Suprapubic skin (tissue), 4 donors: ENCODE data around the gene CLDN16. TPM values are rescaled to one million over a fixed set of nuclear protein-coding genes. Genes with fewer than 3 reads are reported as not detected.

Source experiments
- DNase-seq, 2 donors: peaks; one replicate each; pipeline ENCODE4 v3.0.0-alpha.2; 2019; ENCODE audit warnings: low spot score in 2 of 2
- H3K27ac ChIP-seq: fragments of 200-600 bp; sonication (generic); one replicate; pipeline ENCODE4 v1.5.1; 2019
- H3K27me3 ChIP-seq: fragments of 200-600 bp; sonication (generic); one replicate; pipeline ENCODE4 v1.5.1; 2019
- H3K36me3 ChIP-seq: fragments of 200-600 bp; sonication (generic); one replicate; pipeline ENCODE4 v1.5.1; 2019
- H3K4me1 ChIP-seq: fragments of 200-600 bp; sonication (generic); one replicate; pipeline ENCODE4 v1.5.1; 2019
- H3K4me3 ChIP-seq: fragments of 200-600 bp; sonication (generic); one replicate; pipeline ENCODE4 v1.5.1; 2019; ENCODE audit warnings: mild to moderate bottlenecking
- H3K9me3 ChIP-seq: fragments of 200-600 bp; sonication (generic); one replicate; pipeline ENCODE4 v1.5.1; 2019
- EP300 ChIP-seq: sonication (generic); formaldehyde crosslinking; IDR thresholded peaks from one replicate; pipeline ENCODE4 v1.6.1; 2017; ENCODE audit warnings: antibody characterized with exemption
- POLR2A ChIP-seq, 2 donors: fragments of 450-650 bp; IDR thresholded peaks; one replicate each; pipeline ENCODE4 v1.6.1; 2017; ENCODE audit warnings: antibody characterized with exemption in 2 of 2, mild to moderate bottlenecking in 2 of 2, moderate library complexity in 2 of 2
- POLR2AphosphoS5 ChIP-seq, 3 donors: sonication (generic); formaldehyde crosslinking; IDR thresholded peaks; one replicate each; pipeline ENCODE4 v1.6.1; 2017; ENCODE audit warnings: antibody characterized with exemption in 3 of 3
- WGBS: methylation state at CpG from one replicate; pipeline ENCODE4 v1.1.5; 2018; 5-methylcytosine and 5-hydroxymethylcytosine counted together
- total RNA-seq, 4 donors: library from RNA; depleted of rRNA; stranded (reverse); fragments of >200 nt; gene quantifications; one replicate each; pipeline ENCODE4 v1.1.0, GENCODE V29; 2016
- TF ChIP-seq, protein P1 (sequence below), 2 donors: fragments of 200-600 bp in 1 of 2; fragments of 450-650 bp in 1 of 2; sonication (generic) in 1 of 2; IDR thresholded peaks; one replicate each; pipeline ENCODE4 v1.5.1; 2016 to 2019; ENCODE audit warnings: antibody characterized with exemption in 2 of 2, mild to moderate bottlenecking in 1 of 2, moderate library complexity in 1 of 2

CLDN16 gene
- total RNA-seq, 4 donors from 2014 or later = 1.7 to 12.8 (median 2.1) TPM

DNA sequence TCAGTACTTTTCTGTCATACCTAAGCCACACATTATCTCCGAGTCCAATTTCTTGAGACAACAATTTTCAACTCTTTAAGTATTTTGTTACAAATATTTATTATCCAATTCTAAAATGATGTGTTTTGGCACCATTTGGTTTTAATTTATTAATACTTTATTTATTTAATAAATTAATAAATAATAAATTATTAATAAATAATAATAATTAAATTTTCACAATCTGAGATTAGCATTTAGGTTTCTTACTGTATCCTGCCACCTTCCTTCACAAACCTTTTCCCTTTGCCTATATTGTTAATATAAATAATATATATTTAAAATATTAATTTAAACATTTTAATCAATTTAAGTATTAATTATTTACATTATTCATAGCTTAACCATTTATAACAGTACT, 37.9 kb downstream of the CLDN16 start:
- Histone ChIP-seq H3K27ac (no peak overlapping the region), H3K4me3 (no peak overlapping the region), H3K27me3 (no peaks in the 10 kb centered on the region), H3K36me3 (no peaks in the 10 kb centered on the region), H3K4me1 (no peaks in the 10 kb centered on the region), H3K9me3 (no peaks in the 10 kb centered on the region)
- no peak for DNase-seq
- 99% methylated on average over 1 of the region's 1 CpG for WGBS
- TF ChIP-seq EP300 = no peak

DNA sequence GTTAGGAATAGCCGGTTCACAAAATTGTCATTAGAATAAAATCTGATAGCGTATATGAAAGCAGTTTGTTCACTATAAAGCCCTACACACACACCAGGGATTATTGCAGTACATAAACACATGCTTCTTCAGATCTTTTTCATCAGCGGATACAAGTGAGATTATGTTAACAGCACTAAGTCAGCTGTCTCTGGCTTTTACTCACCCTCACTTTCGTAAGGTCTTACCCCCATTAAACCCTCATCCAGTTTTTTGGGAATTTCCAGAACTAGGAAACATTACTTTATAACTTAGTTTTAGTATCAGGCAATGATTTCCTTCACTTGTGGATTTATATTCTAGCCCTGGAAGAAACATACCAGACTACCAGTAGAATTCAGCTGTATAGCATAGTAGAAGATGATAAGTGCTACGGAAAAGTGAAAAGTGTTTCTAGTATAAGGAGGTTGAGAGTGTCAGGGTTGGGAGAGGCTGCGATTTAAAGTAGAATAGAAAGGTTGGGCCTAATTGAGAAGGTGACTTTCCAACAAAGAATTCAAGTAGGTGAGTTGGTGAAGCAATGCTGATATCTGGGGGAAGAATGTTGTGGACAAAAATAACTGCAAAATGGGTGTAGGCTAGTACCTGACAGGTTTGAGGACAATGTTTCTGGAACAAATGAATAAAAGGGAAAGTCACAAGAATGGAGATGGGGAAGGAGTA, 39.0 kb downstream of the CLDN16 start:
- H3K4me3 ChIP-seq = no peak overlapping the region
- WGBS = 71% methylated on average over 6 of the region's 6 CpGs
- no peak for DNase-seq
- TF ChIP-seq, protein P1, sequence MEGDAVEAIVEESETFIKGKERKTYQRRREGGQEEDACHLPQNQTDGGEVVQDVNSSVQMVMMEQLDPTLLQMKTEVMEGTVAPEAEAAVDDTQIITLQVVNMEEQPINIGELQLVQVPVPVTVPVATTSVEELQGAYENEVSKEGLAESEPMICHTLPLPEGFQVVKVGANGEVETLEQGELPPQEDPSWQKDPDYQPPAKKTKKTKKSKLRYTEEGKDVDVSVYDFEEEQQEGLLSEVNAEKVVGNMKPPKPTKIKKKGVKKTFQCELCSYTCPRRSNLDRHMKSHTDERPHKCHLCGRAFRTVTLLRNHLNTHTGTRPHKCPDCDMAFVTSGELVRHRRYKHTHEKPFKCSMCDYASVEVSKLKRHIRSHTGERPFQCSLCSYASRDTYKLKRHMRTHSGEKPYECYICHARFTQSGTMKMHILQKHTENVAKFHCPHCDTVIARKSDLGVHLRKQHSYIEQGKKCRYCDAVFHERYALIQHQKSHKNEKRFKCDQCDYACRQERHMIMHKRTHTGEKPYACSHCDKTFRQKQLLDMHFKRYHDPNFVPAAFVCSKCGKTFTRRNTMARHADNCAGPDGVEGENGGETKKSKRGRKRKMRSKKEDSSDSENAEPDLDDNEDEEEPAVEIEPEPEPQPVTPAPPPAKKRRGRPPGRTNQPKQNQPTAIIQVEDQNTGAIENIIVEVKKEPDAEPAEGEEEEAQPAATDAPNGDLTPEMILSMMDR (IDR thresholded peaks at IDR 0.05) = no peak
- TF ChIP-seq EP300 (no peak), POLR2A (IDR thresholded peaks at IDR 0.05) (no peak), POLR2AphosphoS5 (IDR thresholded peaks at IDR 0.05) (no peak)
- no peaks in the 10 kb centered on the region for H3K27me3 ChIP-seq
- no peaks in the 10 kb centered on the region for H3K4me1 ChIP-seq
- H3K27ac ChIP-seq = no peak overlapping the region
- no peaks in the 10 kb centered on the region for H3K9me3 ChIP-seq
- no peaks in the 10 kb centered on the region for H3K36me3 ChIP-seq

DNA sequence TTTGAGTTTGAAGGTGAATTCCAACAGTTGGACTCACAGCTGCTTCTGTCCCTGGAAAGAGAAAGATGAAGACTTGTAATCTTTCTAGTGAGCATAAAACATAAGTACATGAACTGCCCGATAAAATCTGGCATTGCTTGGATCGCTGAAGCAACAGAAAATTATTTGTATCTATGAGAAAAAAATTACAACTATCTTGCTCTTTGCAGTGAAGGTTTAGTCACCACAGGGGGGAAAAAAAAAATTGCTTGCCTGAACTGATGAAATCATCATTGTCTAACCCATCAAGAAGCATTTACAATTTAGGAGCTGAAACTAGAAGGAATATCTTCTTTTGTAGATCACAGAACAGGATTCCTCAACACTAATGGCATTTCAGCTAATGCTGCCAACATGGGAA, 41.7 kb downstream of the CLDN16 start:
- Histone ChIP-seq H3K9me3 (no peaks in the 10 kb centered on the region), H3K4me1 (no peaks in the 10 kb centered on the region), H3K27me3 (no peaks in the 10 kb centered on the region), H3K27ac (no peak overlapping the region), H3K4me3 (no peak overlapping the region), H3K36me3 (no peaks in the 10 kb centered on the region)
- TF ChIP-seq POLR2AphosphoS5 (IDR thresholded peaks at IDR 0.05) (no peak), POLR2A (IDR thresholded peaks at IDR 0.05) (no peak)
- 81% methylated on average over 2 of the region's 2 CpGs for WGBS
- DNase-seq = no peak

DNA sequence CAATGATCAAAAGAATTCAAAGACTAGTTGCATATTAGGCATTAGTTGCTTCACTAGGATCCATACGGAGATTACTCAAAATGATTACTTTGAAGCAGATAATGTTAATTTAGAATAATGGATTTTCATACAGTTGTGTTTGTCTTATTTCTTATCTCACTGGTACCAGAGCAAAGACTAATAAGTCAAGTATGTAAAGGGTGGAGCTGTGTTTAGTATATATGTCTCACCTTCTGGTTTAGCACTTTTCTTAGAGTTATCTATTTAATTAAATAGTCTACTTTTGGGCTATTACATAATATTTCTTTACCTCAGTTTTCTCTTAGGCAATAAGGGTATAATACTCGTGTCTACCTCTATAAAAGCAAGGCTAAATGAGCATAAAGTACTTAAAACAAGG, 42.9 kb downstream of the CLDN16 start:
- 88% methylated on average over 2 of the region's 2 CpGs for WGBS
- no peak for DNase-seq

DNA sequence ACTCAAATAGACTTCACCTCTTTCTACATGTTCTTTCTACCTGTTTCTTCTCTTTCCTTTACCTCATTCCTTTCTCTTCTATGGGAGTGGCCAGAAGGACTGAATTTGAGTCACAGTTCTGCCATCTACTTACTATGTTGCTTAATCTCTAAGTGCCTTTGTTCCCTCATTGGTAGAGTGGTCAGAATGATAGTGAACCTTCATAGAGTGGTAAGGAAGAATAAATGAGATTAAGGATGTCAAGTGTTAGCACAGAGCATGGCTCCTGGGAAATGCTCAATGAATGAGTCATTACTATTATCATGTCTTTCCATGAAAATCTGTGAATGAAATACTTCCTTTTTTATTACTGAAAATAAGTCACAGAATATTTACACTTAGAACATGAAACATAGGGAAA, 44.3 kb downstream of the CLDN16 start:
- Histone ChIP-seq H3K4me1 (peaks cover 2% of the 10 kb centered on the region), H3K9me3 (no peaks in the 10 kb centered on the region), H3K27me3 (no peaks in the 10 kb centered on the region), H3K36me3 (no peaks in the 10 kb centered on the region), H3K4me3 (no peak overlapping the region), H3K27ac (no peak overlapping the region)
- no peak for DNase-seq
- TF ChIP-seq EP300 (no peak), POLR2A (IDR thresholded peaks at IDR 0.05) (no peak), POLR2AphosphoS5 (IDR thresholded peaks at IDR 0.05) (no peak)
- TF ChIP-seq, protein P1 (IDR thresholded peaks at IDR 0.05) = no peak

More for the DNA sequence above, 42.9 kb downstream of the CLDN16 start:
- Histone ChIP-seq H3K27me3 (no peaks in the 10 kb centered on the region), H3K27ac (no peak overlapping the region), H3K4me3 (no peak overlapping the region), H3K4me1 (peaks cover 2% of the 10 kb centered on the region), H3K36me3 (no peaks in the 10 kb centered on the region), H3K9me3 (no peaks in the 10 kb centered on the region)
- TF ChIP-seq POLR2A (IDR thresholded peaks at IDR 0.05) = no peak
- TF ChIP-seq POLR2AphosphoS5 (IDR thresholded peaks at IDR 0.05) = no peak
- no peak for TF ChIP-seq EP300
- TF ChIP-seq, protein P1 (IDR thresholded peaks at IDR 0.05) = no peak

DNA sequence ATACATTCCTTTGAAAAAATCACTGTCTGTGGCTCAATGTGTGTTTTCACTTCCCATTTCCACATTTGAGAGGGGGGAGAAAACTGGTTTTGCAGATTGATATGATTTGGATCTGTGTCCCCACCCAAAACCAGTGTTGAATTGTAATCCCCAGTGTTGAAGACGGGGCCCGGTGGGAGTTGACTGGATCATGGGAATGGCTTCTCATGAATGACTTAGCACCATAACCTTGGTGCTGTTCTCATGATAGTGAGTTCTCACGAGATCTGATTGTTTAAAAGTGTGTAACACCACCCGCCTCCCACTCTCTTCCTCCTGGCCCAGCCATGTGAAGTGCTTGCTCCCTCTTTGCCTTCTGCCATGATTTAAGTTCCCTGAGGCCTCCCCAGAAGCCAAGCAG, 45.7 kb downstream of the CLDN16 start:
- Histone ChIP-seq H3K4me1 (peaks cover 2% of the 10 kb centered on the region), H3K4me3 (no peak overlapping the region), H3K27ac (no peak overlapping the region), H3K9me3 (no peaks in the 10 kb centered on the region), H3K36me3 (no peaks in the 10 kb centered on the region), H3K27me3 (no peaks in the 10 kb centered on the region)
- DNase-seq = no peak
- TF ChIP-seq EP300 = no peak
- 78% methylated on average over 4 of the region's 4 CpGs for WGBS

DNA sequence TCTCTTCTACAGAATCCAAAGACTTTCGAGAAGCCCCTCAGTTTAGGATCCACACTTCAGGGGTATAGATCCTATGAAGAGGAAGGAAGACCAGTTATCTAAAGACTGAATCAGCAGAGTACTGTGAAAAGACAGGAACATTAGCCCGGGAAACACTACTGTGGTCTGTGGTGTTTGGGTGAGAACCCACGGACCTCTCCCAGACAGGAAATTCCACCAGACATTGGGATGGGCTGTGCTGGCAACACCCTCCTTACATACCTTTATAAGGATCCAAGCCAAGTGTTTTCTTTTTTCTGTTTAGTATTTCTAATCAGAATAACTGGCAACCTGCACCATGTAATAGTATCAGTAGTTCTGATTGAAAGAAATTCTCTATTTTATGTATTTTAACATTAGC, 47.7 kb downstream of the CLDN16 start:
- 43% methylated on average over 3 of the region's 3 CpGs for WGBS
- TF ChIP-seq, protein P1 (IDR thresholded peaks at IDR 0.05) = no peak
- TF ChIP-seq EP300 (no peak), POLR2AphosphoS5 (IDR thresholded peaks at IDR 0.05) (no peak), POLR2A (IDR thresholded peaks at IDR 0.05) (no peak)
- DNase-seq = no peak
- H3K27ac ChIP-seq = no peak overlapping the region
- H3K4me3 ChIP-seq = no peak overlapping the region
- H3K9me3 ChIP-seq = no peaks in the 10 kb centered on the region
- H3K27me3 ChIP-seq = no peaks in the 10 kb centered on the region
- H3K4me1 ChIP-seq = peaks cover 2% of the 10 kb centered on the region
- H3K36me3 ChIP-seq = no peaks in the 10 kb centered on the region
